Measurements from ENCODE around the gene ATP6V0C.

The ATP6V0C gene

DNA sequence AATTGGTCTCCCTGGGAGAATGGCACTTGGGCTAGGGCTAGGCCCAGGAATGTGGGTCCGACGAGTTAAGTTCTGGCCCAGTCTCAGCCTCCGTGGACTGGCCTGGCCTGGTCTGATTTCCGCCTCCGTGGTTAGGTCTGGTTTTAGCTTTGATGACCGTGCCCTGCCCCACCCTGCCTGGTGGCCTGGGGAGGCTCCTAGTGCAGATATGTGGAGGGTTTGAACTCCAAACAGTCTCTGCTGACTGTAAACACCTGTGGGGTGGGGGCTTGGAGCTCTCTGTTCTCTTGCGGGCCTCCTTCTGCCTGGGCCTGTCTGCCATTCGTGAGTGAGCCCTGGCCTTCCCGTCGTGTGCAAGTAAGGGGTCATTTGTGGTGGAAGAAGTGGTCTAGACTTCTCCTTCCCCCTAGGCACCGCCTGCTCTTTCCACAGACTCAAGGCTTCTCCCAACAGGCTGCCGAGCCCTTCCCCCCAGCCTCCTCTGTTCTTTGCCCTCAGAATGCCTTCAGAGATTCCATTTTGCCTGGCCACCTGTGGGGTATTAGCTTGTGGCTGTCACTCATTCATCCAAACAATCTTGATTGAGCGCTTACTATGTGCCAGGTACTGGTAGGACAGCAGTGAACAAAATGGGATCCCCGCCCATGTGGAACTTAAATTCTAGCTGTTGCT is 1.6 kb downstream of the ATP6V0C start:
- H3K27ac ChIP-seq: peak overlapping the region; percentile 95; the same call in 1 of the 2 replicates

DNA sequence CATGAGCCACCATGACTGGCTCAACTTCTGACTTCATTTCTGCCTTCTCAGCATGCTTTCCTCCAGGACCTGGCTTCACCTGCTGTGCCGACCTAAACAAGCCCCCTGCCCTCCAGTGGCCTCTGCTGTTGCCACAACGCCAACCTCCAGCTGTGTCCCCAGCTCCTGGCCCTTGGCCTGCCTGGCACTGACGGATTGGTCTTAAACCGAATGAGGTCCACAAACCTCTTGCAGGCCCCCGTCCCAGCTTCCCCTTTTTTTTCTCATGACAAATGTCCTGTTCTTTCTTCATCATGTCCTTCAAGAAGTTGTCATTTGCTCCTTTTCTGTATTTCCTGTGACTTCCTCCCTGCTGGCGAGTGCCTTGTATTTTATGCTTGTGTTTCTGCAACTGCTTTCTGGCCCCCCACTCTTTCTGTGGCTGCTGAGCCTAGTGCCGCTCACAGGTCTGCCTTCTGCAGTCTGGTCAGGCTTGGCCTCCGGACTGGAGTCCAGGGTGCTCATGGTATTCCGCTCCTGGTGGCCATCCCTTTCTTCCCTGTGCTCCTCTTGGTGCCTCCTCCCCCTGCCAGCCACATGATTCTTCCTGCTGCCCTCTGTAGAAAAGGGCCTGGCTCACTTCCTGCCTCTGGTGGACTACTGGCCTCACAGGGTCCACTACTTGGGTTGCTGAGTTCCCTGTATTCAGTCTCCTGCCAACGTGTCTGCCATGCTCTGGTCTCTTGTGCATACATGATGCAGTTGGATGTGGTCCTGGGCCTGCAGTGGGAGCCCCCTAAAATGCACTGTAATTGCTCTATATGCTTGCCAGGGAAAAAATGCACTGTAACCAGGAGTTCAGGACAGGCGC is 2.9 kb downstream of the ATP6V0C start:
- Histone ChIP-seq H3K36me3 (ENCODE audit: insufficient read depth) (no peaks in the 10 kb centered on the region), H3K27ac (no peak overlapping the region; the same call in 1 of the 2 replicates), H4K20me1 (ENCODE audit: insufficient read depth) (peaks cover 4% of the 10 kb centered on the region; the same call in 1 of the 2 replicates), H3K4me1 (ENCODE audit: low read depth, poor library complexity, severe bottlenecking) (peaks cover 46% of the 10 kb centered on the region), H3K4me3 (IDR thresholded peaks at IDR 0.05; ENCODE audit: insufficient read depth, low read depth, low read length) (no peak overlapping the region), H3K79me2 (ENCODE audit: insufficient read depth, low read depth) (peaks cover 69% of the 10 kb centered on the region), H3K9ac (no peak overlapping the region), H2AFZ (ENCODE audit: low read depth) (no peak overlapping the region), H3K4me2 (peak overlapping the region; percentile 8; the same call in 1 of the 2 replicates), H3K27me3 (ENCODE audit: insufficient read depth, low read depth) (no peaks in the 10 kb centered on the region)
- TF ChIP-seq, protein P1, sequence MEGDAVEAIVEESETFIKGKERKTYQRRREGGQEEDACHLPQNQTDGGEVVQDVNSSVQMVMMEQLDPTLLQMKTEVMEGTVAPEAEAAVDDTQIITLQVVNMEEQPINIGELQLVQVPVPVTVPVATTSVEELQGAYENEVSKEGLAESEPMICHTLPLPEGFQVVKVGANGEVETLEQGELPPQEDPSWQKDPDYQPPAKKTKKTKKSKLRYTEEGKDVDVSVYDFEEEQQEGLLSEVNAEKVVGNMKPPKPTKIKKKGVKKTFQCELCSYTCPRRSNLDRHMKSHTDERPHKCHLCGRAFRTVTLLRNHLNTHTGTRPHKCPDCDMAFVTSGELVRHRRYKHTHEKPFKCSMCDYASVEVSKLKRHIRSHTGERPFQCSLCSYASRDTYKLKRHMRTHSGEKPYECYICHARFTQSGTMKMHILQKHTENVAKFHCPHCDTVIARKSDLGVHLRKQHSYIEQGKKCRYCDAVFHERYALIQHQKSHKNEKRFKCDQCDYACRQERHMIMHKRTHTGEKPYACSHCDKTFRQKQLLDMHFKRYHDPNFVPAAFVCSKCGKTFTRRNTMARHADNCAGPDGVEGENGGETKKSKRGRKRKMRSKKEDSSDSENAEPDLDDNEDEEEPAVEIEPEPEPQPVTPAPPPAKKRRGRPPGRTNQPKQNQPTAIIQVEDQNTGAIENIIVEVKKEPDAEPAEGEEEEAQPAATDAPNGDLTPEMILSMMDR (conservative IDR thresholded peaks at IDR 0.05; ENCODE audit: low read depth, low read length): no peak

More for the DNA sequence above, 1.6 kb downstream of the ATP6V0C start:
- peak overlapping the region; percentile 72 for H3K4me2 ChIP-seq
- H3K9ac ChIP-seq: peak overlapping the region; percentile 97; the same call in 1 of the 2 replicates
- no peaks in the 10 kb centered on the region for H3K36me3 ChIP-seq (ENCODE audit: insufficient read depth)
- H2AFZ ChIP-seq (ENCODE audit: low read depth): no peak overlapping the region
- peaks cover 60% of the 10 kb centered on the region for H3K79me2 ChIP-seq (ENCODE audit: insufficient read depth, low read depth)
- TF ChIP-seq, protein P1 (conservative IDR thresholded peaks at IDR 0.05; ENCODE audit: low read depth, low read length): no peak
- H4K20me1 ChIP-seq (ENCODE audit: insufficient read depth): peaks cover 4% of the 10 kb centered on the region; the same call in 1 of the 2 replicates
- peaks cover 42% of the 10 kb centered on the region for H3K4me1 ChIP-seq (ENCODE audit: low read depth, poor library complexity, severe bottlenecking)
- H3K4me3 ChIP-seq (IDR thresholded peaks at IDR 0.05; ENCODE audit: insufficient read depth, low read depth, low read length): no peak overlapping the region
- no peaks in the 10 kb centered on the region for H3K27me3 ChIP-seq (ENCODE audit: insufficient read depth, low read depth)

DNA sequence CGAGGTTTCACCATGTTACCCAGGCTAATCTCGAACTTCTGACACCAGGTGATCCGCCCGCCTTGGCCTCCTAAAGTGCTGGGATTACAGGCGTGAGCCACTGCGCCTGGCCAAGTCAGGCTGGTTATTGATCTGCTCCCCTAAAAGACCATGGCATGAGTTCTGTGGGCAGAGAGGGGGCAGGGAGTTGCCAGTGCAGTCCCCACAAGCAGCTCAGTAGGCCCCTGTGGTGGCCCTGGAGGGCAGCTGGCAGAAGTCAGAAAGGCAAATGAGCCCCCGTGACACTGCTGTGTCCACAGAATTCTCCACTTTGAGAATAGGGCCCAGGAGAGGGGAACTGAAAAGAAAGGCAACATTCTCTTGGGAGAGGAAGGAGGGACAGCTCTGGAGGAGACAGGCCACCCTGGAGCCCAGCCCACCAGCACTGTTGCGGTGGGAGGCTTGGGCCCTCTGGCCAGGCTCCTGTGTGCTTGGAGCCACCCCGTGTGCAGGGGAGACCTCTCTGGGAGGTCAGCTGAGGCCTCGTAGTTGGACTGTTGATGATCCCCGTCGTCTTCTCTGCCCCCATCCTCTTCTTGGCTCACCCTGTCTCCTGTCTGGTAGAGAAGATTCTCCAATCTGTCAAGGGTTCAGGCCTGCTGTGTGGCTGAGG is 4.3 kb downstream of the ATP6V0C start:
- H3K27me3 ChIP-seq (ENCODE audit: insufficient read depth, low read depth): no peaks in the 10 kb centered on the region
- no peak overlapping the region for H2AFZ ChIP-seq (ENCODE audit: low read depth)
- no peak overlapping the region for H3K9ac ChIP-seq
- peaks cover 79% of the 10 kb centered on the region for H3K79me2 ChIP-seq (ENCODE audit: insufficient read depth, low read depth)
- no peak overlapping the region; the same call in 1 of the 2 replicates for H3K27ac ChIP-seq
- H4K20me1 ChIP-seq (ENCODE audit: insufficient read depth): peaks cover 4% of the 10 kb centered on the region; the same call in 1 of the 2 replicates
- H3K4me3 ChIP-seq (IDR thresholded peaks at IDR 0.05; ENCODE audit: insufficient read depth, low read depth, low read length): no peak overlapping the region
- no peak overlapping the region for H3K4me2 ChIP-seq
- TF ChIP-seq, protein P1 (conservative IDR thresholded peaks at IDR 0.05; ENCODE audit: low read depth, low read length): no peak
- no peaks in the 10 kb centered on the region for H3K36me3 ChIP-seq (ENCODE audit: insufficient read depth)
- peaks cover 36% of the 10 kb centered on the region for H3K4me1 ChIP-seq (ENCODE audit: low read depth, poor library complexity, severe bottlenecking)

Data from KMS-11 (cell line).